OCI-M2 (cell line): Measurements from ENCODE around the gene BBS12.

ENCODE experiments used
- DNase-seq: peaks from one replicate; lab custom pipeline; 2025; ENCODE audit not compliant: unreplicated experiment; lab: John Stamatoyannopoulos, UW

BBS12 gene

GRCh38 chr4:122732329-122733026 is at the start of gene BBS12:
BBS12 (plus strand) TSS chr4:122732704; CDS start chr4:122741893, 9,189 bp downstream.
- peak; percentile 94 for DNase-seq

- DNase-seq: no peak
Observed at GRCh38 chr4:122686691-122687090, 45.8 kb upstream of the BBS12 start.

- DNase-seq: no peak
Observed at GRCh38 chr4:122687531-122688061, 44.9 kb upstream of the BBS12 start.

GRCh38 chr4:122688529-122689140 is 43.9 kb upstream of the BBS12 start:
- no peak for DNase-seq

- DNase-seq: no peak
Observed at GRCh38 chr4:122689972-122690371, 42.5 kb upstream of the BBS12 start.

GRCh38 chr4:122691988-122692387 is 40.5 kb upstream of the BBS12 start:
- DNase-seq: no peak

- no peak for DNase-seq
Observed at GRCh38 chr4:122692641-122693520, 39.6 kb upstream of the BBS12 start.

- DNase-seq: no peak
Observed at GRCh38 chr4:122695226-122695625, 37.3 kb upstream of the BBS12 start.

- no peak for DNase-seq
Observed at GRCh38 chr4:122700178-122700725, 32.3 kb upstream of the BBS12 start.

- no peak for DNase-seq
Observed at GRCh38 chr4:122701061-122701460, 31.4 kb upstream of the BBS12 start.

GRCh38 chr4:122701965-122702364 is 30.5 kb upstream of the BBS12 start:
- no peak for DNase-seq

GRCh38 chr4:122702939-122703338 is 29.6 kb upstream of the BBS12 start:
- no peak for DNase-seq

GRCh38 chr4:122703868-122704267 is 28.6 kb upstream of the BBS12 start:
- DNase-seq: no peak

- DNase-seq: no peak
Observed at GRCh38 chr4:122705009-122705408, 27.5 kb upstream of the BBS12 start.

GRCh38 chr4:122705547-122706117 is 26.9 kb upstream of the BBS12 start:
- DNase-seq: no peak

- DNase-seq: no peak
Observed at GRCh38 chr4:122706511-122706910, 26.0 kb upstream of the BBS12 start.

- no peak for DNase-seq
Observed at GRCh38 chr4:122707497-122707896, 25.0 kb upstream of the BBS12 start.

- DNase-seq: no peak
Observed at GRCh38 chr4:122709236-122709635, 23.3 kb upstream of the BBS12 start.

GRCh38 chr4:122710434-122711308 is 21.8 kb upstream of the BBS12 start:
- DNase-seq: no peak

GRCh38 chr4:122711919-122712318 is 20.6 kb upstream of the BBS12 start:
- no peak for DNase-seq
